ENCODE measurements around the gene PHF21B.
"Not testable (repeated sequence)": the region's sequence is repeated elsewhere in the genome, so short reads cannot be mapped to it uniquely, and the experiment has no call there.

Gene PHF21B

DNA sequence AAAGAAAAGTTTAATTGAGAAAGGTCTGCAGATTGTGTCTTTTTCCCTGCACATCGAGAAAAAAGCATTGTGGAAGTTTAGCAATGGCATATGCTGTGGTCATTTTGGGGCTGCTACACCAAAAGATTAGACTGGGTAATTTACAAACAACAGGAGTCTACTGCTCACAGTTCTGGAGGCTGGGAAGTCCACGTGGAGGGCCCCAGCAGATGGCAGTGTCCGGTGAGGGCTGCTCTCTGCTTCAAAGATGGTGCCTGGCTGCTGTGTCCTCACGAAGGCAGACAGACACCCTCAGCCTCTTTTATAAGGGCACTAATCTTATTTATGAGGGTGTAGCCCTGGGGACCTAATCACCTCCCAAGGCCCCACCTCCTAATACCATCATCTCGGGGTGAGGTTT is 21.1 kb downstream of the PHF21B start:
- DNase-seq (ENCODE audit: low read depth), result no peak

DNA sequence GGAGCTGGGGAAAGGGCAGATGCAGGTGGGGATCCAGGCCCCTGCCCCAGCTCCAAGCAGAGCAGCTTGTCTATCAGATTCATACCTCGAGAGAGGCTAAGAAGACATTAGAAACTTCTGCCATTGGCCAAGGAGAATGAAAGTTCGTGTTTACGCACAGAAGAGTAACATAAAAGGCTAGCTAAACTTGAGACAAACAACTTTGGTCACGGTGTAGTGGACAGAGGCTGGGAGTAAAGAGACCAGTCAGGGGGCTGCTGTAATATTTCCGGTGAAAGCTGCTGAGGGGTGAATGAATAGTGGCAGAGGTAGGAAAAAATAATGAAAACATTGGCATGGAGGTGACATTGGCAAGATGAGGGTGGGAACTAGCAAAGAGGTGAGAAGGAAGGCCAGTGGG is 22.9 kb downstream of the PHF21B start:
- DNase-seq (ENCODE audit: low read depth), result no peak

DNA sequence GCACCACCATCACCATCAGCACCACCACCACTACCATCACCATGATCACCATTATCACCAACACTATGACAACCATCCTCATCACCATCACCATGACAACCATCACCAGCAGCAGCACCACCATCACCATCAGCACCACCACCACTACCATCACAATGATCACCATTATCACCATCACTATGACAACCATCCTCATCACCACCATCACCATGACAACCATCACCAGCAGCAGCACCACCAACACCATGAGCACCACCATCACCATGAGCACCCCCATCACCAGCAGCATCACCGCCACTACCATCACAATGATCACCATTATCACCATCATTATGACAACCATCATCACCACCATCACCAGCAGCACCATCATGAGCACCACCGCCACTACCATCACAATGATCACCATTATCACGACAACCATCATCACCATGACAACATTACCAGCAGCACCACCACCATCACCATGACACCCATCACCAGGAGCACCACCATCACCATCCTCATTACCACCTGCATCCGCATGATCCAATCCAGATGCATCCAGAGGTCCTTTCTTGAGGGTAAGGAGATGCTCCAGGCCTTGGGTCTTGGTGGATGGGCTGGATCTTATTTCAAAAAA is 23.8 kb downstream of the PHF21B start:
- no peak for DNase-seq (ENCODE audit: low read depth)

DNA sequence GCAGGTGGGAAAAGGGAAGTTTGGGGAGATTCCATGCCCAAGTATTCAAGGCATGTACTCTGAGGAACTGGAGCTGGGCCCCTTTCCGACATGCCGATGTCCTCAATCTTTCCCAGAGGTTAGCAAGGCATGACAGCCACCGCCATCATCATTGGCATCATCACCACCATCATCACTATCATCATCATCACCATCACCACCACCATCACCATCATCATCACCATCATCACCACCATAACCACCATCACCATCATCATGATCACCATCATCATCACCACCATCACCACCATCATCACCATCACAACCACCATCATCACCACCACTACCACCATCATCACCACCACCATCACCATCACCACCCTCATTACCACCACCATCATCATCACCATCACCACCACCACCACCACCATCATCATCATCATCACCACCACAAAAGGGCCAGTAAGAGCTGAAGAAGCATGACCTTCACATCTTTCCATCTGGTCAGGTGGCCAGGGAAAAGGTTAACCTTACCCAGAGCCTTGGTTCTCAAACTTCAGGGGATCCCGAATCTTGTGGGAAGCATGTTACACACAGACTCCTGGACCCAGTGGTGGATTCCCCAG is 25.8 kb downstream of the PHF21B start:
- no peak for DNase-seq (ENCODE audit: low read depth)

DNA sequence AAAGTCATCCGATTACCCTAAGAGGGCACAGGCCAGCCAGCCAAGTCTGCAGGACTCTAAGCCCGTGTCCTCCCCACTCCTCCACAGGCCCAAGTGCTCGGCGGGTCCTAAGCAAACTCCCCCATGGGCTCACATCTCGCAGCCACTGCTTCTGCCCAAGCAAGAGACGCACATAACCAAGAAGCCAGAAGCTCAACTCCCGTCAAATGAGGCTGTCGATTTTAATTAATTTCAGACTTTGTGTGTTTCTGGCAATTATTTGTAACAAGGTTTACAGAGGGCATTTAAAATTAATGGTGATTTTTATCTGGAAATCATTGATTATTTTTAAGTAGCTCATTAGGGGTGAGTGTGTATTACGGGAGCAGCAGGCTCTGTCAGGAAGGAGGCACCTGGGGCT is 27.4 kb downstream of the PHF21B start:
- DNase-seq (ENCODE audit: low read depth), result no peak

DNA sequence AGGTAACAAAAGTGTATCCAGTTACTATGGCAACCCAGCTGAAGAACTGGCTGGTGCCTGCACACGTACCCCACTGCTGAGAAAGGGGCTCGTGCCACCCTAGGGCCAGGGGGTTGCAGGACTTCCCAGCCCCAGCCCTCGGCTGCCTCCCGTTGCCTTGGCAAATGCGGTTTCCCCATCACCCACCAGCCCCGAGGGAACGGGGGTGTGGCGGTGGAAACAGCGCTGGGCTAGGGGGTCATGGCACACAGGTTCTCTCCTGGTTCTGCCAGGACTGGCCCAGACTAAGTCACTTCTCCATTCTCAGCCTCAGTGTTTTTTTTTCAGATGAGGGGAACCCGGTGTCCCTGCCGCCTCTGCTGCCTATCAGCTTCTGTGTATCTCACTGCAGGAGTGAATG is 27.9 kb downstream of the PHF21B start:
- no peak for DNase-seq (ENCODE audit: low read depth)

DNA sequence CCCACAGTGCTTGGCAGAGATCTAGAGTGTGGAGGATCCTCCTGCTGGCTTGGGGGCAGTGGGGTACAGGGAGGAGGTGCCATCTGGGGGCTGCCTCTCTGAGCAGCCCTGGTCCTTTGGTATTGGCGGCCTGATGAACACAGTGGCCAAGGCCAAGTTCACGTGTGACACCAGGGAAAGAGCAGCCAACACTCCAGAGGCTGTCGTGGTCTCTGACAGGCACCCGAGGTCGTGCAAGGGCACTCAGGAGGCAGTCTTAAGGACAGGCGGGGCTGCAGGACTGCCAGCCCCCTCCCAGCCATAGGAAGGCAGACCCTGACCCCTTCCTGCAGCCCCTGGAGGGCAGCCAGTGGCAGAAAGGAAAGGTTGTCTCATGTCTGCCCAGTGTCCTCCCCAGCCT is 30.7 kb downstream of the PHF21B start:
- no peak for DNase-seq (ENCODE audit: low read depth)

DNA sequence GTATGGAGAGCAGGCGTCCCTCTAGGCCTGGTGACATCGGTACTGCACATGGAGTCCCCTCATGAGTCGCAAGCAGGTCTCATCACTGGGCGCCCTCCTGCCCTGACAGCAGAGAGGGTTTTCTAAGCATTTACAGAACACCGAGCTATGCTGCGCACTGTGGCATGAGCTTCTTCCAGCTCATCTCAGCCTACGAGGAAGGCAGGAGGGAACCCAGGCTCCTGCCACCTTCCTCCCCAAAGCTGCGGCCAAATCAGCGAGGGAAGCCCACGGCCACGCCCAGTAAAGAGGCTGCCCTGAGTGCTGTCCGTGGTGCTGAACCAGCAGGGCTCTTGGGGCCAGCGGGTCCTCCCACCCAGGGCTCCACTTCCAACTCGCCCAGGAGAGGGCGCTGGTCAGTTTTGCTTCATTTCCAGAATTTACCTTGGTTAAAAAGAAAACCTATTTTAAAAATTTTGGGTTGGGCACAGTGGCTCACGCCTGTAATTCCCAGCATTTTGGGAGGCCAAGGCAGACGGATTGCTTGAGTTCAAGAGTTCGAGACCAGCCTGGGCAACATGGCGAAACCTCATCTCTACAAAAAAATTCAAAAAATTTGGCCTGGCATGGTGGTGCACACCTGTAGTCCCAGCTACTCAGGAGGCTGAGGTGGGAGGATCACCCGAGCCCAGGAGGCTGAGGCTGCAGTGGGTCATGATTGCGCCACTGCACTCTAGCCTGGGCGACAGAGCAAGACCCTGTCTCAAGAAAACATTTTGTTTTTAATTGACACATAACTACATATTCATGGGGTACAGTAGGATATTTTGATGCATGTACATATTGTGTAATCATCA is 34.2 kb downstream of the PHF21B start:
- DNase-seq (ENCODE audit: low read depth), result peak; percentile 65

DNA sequence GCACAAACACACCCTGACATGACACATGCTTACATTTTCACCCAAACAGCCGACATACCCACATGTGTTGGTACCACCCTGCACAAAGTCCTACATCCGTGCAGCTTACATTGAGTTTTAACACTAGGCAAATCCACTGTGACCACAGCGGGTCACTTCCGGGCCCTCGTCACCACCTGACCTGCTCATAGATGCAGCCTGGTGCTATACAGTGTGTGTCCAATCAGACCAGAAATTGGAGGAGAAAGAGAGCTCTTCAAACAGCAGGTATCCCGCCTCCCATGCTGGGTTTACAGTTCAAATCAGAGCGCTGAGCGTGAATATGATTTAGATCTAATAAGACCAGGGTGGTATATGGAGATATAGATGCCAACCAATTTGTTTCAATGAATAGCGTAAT is 35.4 kb downstream of the PHF21B start:
- no peak for DNase-seq (ENCODE audit: low read depth)

DNA sequence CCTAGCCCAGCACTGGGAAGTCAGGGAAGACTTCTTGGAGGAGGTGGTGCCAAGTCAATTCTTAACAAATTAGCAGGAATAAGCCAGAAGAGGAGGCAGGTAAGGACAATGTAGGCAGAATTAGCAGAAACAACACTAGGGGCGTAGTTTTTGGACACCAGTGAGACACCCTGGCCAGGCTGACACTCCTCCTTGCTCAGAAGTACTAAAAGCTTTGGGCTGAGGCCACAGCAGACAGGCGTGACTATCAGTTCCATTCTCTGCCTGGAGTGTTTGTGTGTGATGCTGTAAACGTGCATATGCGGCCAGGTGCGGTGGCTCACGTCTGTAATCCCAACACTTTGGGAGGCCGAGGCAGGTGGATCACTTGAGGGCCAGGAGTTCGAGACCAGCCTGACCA is 36.0 kb downstream of the PHF21B start:
- no peak for DNase-seq (ENCODE audit: low read depth)

DNA sequence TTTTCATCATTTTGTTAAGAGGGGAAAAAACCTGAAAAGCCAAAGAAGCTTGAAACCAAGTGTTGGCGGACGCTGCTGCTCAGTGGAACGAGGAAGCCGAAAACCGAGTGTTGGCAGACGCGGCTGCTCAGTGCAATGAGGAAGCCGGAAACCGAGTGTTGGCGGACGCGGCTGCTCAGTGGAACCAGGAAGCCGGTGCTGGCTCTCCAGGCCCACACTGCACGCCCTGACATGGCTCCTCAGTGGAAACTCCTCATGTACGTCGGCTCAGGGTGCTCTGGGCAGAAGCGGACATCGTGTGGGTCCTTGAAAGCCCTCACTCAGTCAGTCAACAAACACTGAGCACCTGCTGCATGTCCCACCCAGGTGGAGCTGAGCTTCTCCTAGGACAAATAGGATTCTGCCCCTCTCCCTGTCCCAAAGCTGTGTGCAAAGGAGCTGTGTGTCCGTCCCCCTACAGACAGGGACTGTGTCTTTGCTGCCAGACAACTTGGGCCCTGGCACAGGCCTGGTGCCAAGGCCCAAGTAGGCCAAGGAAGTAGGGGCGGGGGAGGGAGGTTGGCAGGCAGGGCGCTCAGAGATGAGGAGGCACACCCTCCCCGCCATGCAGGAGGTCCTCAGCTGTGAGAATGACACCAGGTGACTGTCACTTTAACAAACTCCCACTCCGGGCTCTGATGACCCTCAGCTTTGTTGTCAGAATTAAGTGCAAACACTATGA is 37.3 kb downstream of the PHF21B start:
- DNase-seq (ENCODE audit: low read depth), result no peak

DNA sequence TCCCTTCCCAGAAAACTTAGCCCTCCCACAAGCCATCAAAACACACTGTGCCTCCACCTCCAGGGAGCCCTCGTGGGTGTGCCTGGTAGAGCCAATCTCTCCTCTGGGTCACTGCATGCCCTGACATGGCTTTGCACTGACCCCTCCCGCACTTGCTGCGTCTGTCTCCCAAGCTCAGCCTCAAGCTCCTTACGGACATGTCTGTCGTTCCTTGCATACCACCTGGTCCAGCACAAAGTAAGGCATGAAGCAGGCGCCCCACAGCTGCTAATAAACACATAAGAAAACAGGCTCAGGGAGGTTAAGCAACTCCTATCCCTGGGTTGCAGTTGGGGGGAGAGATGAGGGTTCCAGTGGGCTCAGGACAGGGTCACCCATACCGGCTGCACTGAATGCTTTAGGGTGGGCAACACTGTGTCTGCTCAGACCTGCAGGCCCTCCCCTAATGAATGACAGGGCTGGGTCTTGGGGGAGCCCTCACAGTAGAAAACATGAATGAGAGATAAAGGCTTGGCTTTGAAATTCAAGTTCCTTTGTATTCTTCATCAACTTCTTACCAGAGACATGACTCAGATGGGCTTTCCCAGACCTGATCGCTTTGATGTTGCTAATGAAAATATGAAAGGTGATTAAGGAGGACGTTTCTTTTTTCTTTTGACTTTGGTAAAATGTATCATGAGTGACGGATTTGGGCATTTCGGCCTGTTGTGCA is 38.0 kb downstream of the PHF21B start:
- DNase-seq (ENCODE audit: low read depth), result no peak

DNA sequence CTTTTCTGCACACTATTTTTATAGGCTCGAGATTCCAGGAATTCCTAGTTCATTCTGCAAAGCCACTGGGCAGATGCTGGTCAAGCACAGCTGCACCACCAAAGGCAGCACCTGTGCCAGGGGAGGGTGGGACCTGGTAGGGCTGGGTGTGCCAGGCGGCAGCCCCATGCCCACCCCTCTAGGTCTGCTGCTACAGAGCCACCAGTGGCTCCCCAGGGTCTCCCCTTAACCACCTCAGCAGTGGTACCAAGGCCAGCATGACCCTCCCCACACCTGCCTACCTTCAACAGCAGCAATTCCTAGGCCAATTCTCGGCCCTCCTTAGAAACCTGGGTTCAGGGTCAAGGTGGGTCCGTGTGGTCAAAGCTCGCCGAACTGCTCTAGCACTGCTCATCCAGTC is 39.5 kb downstream of the PHF21B start:
- DNase-seq (ENCODE audit: low read depth), result no peak

DNA sequence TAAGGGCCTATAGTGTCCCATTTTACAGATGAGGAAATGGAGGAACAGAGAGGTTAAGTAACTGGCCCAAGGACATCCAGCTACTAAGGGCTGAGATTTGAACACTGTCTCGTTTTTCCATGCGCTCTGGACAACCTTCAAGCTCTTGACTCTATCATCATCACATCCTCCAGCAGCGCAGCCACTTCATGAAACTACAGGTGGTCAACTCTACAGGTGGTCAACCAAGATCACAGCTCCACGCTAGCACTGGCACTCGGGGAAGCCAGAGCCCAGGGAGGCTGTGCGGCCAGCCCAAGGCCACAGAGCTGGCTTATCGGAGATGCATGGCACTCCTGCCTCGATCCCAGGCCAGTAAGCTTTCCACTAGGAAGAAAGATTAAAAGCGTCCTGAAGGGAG is 40.0 kb downstream of the PHF21B start:
- DNase-seq (ENCODE audit: low read depth), result no peak

DNA sequence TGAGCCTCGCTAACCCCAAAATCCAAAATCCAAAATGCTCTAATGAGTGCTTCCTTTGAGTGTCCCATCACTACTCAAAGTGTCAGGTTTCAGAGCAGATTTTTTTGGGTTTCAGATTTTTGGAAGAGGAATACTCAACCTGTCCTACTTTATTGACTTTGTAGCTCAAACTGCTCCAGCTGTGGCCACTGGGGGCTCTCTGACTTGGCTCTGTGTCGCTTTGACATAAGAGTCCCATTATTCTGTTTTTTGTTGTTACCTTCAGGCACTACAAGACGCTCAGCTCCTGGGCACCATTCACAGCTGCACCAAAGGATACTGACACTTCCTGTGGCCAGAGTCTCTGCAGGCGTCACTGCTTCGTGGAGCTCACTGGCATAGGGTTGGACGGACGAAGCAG is 41.1 kb downstream of the PHF21B start:
- DNase-seq (ENCODE audit: low read depth), result no peak

DNA sequence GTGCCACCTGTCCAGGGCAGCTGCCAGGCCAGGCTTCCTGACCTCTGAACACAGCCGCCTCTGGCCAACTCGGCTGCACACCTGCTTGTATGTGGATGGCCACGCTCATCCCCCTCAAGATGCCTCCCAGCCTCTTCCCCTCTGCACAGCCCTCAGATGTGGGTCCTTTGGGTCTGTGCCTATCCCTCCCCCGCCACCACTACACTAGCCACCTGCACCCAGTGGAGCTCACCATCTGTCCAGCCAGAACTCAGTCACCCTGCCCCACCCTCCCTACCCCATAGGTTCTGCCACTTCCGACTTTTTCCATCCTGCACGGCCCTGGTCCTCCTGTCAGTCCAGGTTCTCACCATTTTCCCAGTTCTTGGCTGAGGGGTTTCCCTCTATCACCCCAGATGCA is 44.6 kb downstream of the PHF21B start:
- DNase-seq (ENCODE audit: low read depth), result no peak

DNA sequence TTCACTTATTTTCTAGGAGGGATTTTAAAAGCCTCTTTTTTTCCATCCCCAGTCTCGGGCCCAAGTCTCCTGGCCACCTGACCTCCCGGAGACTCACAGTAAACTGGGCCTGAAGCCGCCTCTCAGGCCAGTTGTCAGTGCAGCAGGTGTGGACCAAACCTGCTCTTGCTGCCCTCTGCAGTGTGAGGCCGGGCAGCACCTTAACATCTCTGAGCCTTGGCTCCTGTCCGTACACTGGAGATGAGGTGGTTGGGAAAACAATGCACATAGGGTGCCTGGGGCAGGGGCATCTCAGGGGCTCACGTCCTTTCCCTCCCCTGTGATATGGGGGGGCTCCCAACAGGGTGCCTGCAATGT is 45.1 kb downstream of the PHF21B start:
- no peak for DNase-seq (ENCODE audit: low read depth)

DNA sequence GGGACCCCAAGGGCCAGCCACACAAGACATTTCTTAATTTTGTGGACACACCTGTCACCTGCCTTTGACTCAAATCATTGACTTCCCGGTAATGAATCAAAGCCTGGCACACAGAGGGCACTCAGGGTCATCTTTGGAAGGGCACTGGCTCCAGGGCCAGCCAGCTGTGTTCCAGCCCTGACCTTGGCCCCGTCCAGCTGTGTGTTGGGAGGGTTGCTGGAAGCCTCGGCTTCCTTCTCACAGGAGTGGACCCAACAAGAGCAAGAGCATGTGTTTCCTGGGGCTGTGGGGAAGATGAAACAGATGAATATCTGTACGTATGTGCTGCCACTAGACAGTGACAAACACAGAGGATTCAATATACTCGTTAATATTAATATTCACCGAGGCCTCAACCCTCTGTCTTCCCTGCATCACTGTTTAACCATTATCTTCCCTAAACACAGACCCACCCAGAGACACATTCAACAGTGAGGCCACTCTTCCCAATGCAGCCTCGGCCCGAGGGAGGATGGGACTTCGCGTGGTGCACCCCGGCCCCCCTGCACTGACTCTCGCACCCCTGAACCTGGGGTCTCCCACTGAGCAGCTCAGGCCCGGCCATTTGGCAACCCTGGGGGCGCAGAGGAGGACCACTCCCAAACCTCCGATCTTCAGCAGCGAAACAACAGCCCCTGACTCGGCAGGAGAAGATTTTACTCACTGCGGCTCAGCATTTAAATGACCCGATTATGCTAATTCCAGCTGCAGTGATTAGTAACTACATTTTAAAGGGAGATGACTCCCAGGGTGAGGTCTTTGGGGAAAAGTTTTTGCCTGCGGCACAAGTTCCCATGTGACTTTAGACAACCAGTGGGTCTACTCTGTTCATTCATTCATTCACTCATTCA is 45.7 kb downstream of the PHF21B start:
- DNase-seq (ENCODE audit: low read depth), result no peak

DNA sequence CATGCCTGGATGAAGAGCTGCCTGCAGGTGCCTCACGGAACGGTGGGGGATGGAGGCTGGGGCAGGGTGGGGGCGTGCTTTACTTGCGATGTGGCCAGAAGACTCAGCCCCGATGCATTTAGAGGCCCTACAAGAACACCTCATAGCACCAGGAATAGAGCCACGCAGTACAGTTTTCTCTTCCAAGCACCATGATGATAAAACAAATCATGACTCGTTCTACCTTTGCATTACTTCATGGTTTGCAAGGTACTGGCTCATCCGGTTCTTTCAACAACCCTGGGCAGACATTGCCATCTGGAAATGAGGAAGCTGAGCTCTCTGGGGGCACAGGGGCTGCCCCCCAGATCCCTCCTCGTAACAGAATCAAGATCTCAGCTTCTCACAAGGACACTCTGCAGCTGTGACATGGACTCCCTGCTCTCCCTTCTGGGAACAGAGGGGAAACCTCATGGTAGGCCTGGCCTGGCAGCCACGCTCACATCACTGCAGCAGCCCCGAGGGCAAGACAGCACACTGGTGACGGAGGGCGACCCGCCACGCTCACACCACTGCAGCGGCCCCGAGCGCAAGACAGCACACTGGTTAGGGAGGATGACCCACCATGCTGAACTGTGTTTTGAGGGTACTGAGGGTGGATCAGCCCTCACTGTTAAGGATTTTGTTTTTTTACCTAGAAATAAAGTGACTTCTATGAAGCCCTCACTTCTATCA is 46.9 kb downstream of the PHF21B start:
- DNase-seq (ENCODE audit: low read depth), result no peak

DNA sequence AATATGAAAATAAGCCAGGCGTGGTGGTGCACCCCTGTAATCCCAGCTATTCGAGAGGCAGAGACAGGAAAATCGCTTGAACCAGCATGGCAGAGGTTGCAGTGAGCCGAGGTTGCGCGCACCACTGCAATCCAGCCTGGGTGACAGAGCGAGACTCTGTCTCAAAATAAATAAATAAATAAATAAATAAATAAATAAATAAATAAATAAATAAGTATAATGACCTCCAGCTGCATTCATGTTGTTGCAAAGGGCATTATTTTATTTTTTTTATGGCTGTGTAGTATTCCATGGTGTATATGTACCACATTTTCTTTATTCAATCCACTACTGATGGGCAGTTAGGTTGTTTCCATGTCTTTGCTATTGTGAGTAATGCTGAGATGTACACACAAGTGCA is 48.1 kb downstream of the PHF21B start:
- DNase-seq (ENCODE audit: low read depth), result not testable (repeated sequence)
